ENCODE measurements around the gene PBX3. TPM values are rescaled to one million over a fixed set of nuclear protein-coding genes. Genes with fewer than 3 reads are reported as not detected.

PBX3 gene
- total and polyA plus RNA-seq, 9 donors: 52.6 to 199 (median 119) TPM

DNA sequence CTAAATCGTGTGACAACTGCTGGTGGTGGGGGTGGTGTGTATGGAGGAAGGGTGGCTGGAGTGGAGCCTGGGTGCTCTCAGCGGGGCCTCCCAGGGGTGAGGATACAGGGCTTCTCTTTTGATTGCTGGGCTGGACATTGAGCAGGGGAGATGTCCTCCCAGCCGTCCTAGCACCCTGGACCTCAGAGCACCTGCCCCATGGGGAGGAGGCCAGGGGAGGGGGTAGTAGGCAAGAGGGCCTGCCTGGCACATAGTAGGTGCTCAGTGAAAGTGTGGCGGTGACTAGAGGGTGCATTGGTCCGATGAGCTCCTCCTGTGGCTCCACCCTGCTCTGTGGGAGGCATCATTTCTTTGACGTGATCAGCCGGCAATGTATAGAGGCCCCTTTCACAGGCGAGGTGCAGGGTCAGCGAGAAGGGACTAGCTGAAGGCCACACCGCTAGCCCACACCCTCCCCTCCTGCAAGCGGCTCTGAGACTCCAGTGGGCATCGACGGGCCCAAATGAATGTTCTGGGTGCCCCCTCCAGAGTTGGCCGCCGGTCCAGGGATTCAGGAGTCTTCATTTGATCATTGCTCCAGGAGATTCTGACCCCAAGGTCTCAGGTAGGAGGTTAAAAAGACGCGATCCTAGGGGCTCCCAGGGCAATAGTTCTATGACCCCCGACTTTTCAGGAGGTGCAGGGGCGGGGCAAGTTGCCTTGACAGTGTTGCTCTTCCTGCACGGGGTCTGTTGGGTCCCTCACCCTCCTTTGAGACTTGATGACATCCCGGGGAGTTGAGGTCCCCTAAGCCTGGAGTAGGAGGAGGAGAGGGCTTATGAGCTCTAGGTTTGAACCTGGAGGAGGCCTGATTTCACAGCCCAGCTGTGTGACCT, 255.5 kb downstream of the PBX3 start:
- Histone ChIP-seq H3K4me3 (no peak overlapping the region), H3K9me3 (no peaks in the 10 kb centered on the region), H3K36me3 (no peaks in the 10 kb centered on the region), H3K27ac (no peak overlapping the region), H3K27me3 (no peaks in the 10 kb centered on the region), H3K4me1 (ENCODE audit: insufficient read depth) (no peaks in the 10 kb centered on the region)
- TF ChIP-seq, protein P1, sequence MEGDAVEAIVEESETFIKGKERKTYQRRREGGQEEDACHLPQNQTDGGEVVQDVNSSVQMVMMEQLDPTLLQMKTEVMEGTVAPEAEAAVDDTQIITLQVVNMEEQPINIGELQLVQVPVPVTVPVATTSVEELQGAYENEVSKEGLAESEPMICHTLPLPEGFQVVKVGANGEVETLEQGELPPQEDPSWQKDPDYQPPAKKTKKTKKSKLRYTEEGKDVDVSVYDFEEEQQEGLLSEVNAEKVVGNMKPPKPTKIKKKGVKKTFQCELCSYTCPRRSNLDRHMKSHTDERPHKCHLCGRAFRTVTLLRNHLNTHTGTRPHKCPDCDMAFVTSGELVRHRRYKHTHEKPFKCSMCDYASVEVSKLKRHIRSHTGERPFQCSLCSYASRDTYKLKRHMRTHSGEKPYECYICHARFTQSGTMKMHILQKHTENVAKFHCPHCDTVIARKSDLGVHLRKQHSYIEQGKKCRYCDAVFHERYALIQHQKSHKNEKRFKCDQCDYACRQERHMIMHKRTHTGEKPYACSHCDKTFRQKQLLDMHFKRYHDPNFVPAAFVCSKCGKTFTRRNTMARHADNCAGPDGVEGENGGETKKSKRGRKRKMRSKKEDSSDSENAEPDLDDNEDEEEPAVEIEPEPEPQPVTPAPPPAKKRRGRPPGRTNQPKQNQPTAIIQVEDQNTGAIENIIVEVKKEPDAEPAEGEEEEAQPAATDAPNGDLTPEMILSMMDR (IDR thresholded peaks at IDR 0.05): no peak
- no peak for TF ChIP-seq EP300 (IDR thresholded peaks at IDR 0.05)
- intact Hi-C loops (cut with DNase I): no loop called here
- no peak for DNase-seq
- WGBS, 3 donors: 86 to 87% (median 87%) methylated on average over 19 to 21 of the region's 21 CpGs

DNA sequence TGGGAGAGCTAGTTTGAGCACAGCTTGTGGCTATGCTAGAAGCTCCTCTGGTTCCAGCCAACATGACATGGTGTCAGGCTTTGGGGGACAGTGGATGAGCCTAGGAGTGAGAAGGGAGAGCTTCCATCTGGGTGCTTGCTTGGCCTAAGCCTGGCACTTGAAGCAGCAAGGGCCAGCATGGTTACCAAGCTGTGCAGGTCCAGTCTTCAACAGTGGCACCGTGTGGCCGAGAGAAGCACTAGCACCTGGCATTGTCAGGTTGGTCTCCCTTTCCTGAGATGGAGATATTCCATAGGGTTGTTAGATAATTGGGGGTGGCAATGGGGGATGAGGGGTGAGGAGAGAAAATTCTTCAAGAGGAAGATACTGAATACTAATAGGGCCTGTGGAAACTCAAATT, 261.9 kb downstream of the PBX3 start:
- no peaks in the 10 kb centered on the region for H3K9me3 ChIP-seq
- no peak overlapping the region for H3K27ac ChIP-seq
- H3K36me3 ChIP-seq: no peaks in the 10 kb centered on the region
- no peak for TF ChIP-seq POLR2A (IDR thresholded peaks at IDR 0.05)
- no peak for TF ChIP-seq EP300 (IDR thresholded peaks at IDR 0.05)
- TF ChIP-seq, protein P1 (IDR thresholded peaks at IDR 0.05): no peak
- no peak for DNase-seq
- no peaks in the 10 kb centered on the region for H3K4me1 ChIP-seq (ENCODE audit: insufficient read depth)
- H3K27me3 ChIP-seq: no peaks in the 10 kb centered on the region
- no peak overlapping the region for H3K4me3 ChIP-seq
- intact Hi-C loops (cut with DNase I): no loop called here
- WGBS, 3 donors: 92 to 98% (median 92%) methylated on average over 2 of the region's 2 CpGs

DNA sequence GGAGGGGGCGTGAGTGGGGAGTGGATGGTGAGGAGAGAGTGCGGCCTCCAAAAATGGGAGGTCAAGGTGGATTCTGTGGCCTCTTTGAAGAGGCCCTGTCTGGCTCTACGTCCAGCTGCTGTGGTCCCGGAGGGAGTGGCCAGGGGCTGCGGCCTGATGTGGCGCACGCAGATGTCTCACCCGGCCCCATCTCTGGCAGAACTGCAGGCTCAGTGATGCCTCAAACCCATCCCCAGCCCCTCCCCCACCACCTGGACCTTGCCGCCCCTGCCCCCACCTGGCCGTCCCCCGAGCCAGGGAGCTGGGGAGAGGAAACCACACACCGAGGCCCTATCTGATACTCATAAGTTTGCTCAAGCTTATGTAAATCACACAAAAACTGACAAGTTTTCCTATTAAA, 267.6 kb downstream of the PBX3 start:
- WGBS, 3 donors: 47 to 55% (median 51%) methylated on average over 12 of the region's 12 CpGs
- Histone ChIP-seq H3K9me3 (no peaks in the 10 kb centered on the region), H3K27ac (no peak overlapping the region), H3K36me3 (no peaks in the 10 kb centered on the region), H3K4me1 (ENCODE audit: insufficient read depth) (no peaks in the 10 kb centered on the region), H3K27me3 (no peaks in the 10 kb centered on the region), H3K4me3 (no peak overlapping the region)
- no peak for DNase-seq
- no peak for TF ChIP-seq POLR2A (IDR thresholded peaks at IDR 0.05)
- TF ChIP-seq, protein P1 (IDR thresholded peaks at IDR 0.05): no peak
- TF ChIP-seq EP300 (IDR thresholded peaks at IDR 0.05): no peak
- intact Hi-C loops (cut with DNase I): no loop called here

DNA sequence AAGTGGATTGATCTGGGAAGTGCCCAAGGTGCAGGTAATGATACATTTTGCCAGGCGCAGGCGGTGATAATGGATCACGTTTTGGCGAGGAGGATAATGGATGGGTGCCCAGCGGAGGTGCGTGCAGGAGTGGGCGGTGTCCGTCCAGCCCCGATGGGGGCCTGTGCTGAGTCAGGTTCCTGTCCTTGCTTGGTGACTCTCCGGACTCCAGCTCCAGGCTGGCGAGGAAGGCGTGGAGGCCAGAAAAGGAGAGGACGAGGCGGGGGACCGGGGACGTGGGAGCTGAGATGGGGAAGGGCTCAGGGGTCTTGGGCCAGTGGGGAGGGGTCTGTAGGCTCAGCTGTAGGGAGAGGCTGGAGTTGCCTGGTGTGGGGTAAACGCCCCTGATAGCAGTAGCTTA, 268.3 kb downstream of the PBX3 start:
- H3K27ac ChIP-seq: no peak overlapping the region
- no peaks in the 10 kb centered on the region for H3K4me1 ChIP-seq (ENCODE audit: insufficient read depth)
- no peaks in the 10 kb centered on the region for H3K36me3 ChIP-seq
- H3K27me3 ChIP-seq: no peaks in the 10 kb centered on the region
- H3K9me3 ChIP-seq: no peaks in the 10 kb centered on the region
- no peak for DNase-seq
- 92 to 94% (median 92%) methylated on average over 17 of the region's 17 CpGs for WGBS, 3 donors
- TF ChIP-seq POLR2A (IDR thresholded peaks at IDR 0.05) (no peak), EP300 (IDR thresholded peaks at IDR 0.05) (no peak)
- TF ChIP-seq, protein P1 (IDR thresholded peaks at IDR 0.05): no peak
- H3K4me3 ChIP-seq: no peak overlapping the region
- intact Hi-C loops (cut with DNase I): no loop called here

Data from ovary (tissue), 9 donors.